BJ (cell line): ENCODE measurements around the gene MYBL2. TPM values are rescaled to one million over a fixed set of nuclear protein-coding genes. Genes with fewer than 3 reads are reported as not detected.

Source experiments
- CTCF ChIA-PET: fragments of 350-600 bp; formaldehyde crosslinking; extraction: SDS; loops from one replicate; lab custom pipeline; 2021; ENCODE audit warnings: antibody characterized with exemption, inconsistent platforms; lab: Yijun Ruan, JAX
- POLR2A ChIA-PET: fragments of 300-600 bp; sonication (Branson Sonifier 250); formaldehyde crosslinking; extraction: SDS; loops from one replicate; lab custom pipeline; 2021; ENCODE audit warnings: antibody characterized with exemption; lab: Charles Lee
- DNase-seq: peaks from one replicate; pipeline ENCODE4 v3.0.0-alpha.2; 2011; ENCODE audit warnings: low read depth
- H3K27me3 ChIP-seq: 2 replicates; pipeline ENCODE4 v1.6.0; 2011; ENCODE audit warnings: low read length; ENCODE audit not compliant: control insufficient read depth, insufficient read depth
- H3K36me3 ChIP-seq: 2 replicates; pipeline ENCODE4 v1.5.1; 2011; ENCODE audit warnings: low read length; ENCODE audit not compliant: control insufficient read depth, insufficient read depth
- H3K4me3 ChIP-seq: 2 replicates; pipeline ENCODE4 v1.5.1; 2011; ENCODE audit warnings: low read depth, mild to moderate bottlenecking, control low read depth, low read length
- polyA plus RNA-seq: library from polyadenylated mRNA; depleted of rRNA; stranded (reverse); fragments of >200 nt; gene quantifications from 2 replicates; pipeline ENCODE4 v1.2.3, GENCODE V29; 2011
- TF ChIP-seq, protein P1 (sequence below): IDR thresholded peaks from 2 replicates; pipeline ENCODE4 v1.5.1; 2011; ENCODE audit warnings: low read depth, mild to moderate bottlenecking, control low read depth, inconsistent platforms, low read length, moderate library complexity; ENCODE audit not compliant: insufficient read depth

The MYBL2 gene
- polyA plus RNA-seq, 1 experiment, result 9.8 TPM

DNA sequence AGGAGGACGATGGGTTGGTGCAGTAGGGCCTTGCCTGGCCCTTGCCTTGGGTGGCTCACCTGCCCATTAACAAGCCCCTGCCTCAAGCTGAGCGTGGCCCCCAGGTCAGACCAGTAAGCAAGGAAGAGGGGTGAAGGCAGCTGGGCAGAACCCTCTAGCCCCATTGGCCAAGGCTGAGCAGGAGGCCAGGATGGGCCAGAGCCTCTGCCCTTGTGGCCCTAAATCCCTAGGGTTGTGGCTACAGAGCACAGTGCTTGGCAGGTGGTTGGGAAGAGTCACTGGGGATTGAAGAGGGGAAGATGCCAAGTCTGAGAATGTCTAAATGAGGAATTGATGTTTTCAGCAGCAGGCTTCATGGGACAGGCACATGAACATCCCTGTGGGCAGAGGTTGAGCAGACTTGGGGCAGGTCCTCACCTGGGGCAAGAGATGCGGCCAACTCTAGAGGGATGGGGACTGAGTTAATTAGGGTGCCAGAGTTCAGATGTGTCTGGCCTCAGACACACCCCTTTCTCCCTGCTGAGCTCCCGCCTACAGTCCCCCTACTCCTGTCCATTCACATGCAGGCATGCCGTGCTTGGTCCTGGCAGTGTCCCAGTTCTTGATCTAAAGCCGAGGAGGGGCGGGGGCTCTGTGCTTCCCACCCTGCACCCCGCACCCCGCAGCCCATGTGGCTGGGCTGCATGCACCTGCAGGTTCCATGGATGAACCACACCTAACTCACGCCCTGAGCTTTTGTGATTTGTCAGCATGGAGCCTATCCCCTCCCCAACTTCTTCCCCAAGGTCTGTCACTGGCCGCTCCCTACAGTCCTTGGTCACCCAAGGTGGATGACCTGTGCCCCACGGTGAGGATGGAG, 50.1 kb downstream of the MYBL2 start:
- POLR2A ChIA-PET, result no interaction called here
- Histone ChIP-seq H3K36me3 (no peaks in the 10 kb centered on the region; the same call in none of the 2 replicates), H3K4me3 (no peak overlapping the region), H3K27me3 (no peaks in the 10 kb centered on the region)
- DNase-seq, result no peak
- TF ChIP-seq, protein P1, sequence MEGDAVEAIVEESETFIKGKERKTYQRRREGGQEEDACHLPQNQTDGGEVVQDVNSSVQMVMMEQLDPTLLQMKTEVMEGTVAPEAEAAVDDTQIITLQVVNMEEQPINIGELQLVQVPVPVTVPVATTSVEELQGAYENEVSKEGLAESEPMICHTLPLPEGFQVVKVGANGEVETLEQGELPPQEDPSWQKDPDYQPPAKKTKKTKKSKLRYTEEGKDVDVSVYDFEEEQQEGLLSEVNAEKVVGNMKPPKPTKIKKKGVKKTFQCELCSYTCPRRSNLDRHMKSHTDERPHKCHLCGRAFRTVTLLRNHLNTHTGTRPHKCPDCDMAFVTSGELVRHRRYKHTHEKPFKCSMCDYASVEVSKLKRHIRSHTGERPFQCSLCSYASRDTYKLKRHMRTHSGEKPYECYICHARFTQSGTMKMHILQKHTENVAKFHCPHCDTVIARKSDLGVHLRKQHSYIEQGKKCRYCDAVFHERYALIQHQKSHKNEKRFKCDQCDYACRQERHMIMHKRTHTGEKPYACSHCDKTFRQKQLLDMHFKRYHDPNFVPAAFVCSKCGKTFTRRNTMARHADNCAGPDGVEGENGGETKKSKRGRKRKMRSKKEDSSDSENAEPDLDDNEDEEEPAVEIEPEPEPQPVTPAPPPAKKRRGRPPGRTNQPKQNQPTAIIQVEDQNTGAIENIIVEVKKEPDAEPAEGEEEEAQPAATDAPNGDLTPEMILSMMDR, result no peak
- CTCF ChIA-PET, result interaction anchor here (0.6 kb wide), 1 partner anchor 498 kb away, joined by 3 read pairs; no protein-coding TSS in a partner anchor

DNA sequence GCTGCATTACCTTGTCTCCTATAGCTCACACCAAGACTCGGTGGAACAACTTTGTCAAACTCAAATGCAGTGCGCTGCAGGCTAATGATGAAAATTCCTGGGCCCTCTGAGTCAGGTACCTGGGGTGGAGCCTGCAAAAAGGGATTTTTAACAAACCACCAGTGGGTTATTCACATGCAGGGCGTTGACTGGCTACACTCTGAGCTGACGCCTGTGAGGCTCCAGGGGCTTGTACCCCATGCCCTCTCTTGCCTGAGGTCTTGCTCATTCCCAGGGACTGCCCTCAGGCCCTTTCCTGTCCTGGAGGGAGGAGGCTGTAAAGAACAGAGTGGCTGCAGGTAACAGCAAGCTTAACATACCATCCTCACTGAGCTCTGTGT, 50.7 kb downstream of the MYBL2 start:
- no peak for DNase-seq
- Histone ChIP-seq H3K4me3 (no peak overlapping the region), H3K27me3 (no peaks in the 10 kb centered on the region), H3K36me3 (no peaks in the 10 kb centered on the region; the same call in none of the 2 replicates)
- ChIA-PET CTCF (interaction anchor here (0.6 kb wide), 1 partner anchor 497 kb away, joined by 3 read pairs; no protein-coding TSS in a partner anchor), POLR2A (no interaction called here)
- TF ChIP-seq, protein P1, result no peak

DNA sequence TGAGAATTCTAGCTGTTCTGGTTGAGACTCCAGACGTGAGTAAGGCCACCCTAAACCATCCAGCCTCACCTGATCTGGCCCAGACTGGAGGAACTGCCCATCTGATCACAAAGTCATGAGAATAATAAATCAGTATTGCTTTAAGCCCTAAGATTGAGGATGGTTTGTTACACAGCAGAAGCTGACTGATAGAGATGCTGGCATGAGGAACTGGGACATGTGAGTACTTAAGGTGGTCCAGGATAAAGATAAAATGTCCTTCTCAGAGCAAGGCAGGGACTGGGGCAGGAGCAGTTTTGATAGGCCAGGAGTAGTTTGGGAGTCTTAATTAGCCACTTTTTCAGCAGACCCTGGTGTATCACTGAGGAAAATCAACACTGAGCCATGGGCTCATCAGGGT, 53.1 kb downstream of the MYBL2 start:
- POLR2A ChIA-PET, result no interaction called here
- Histone ChIP-seq H3K36me3 (no peaks in the 10 kb centered on the region), H3K4me3 (no peak overlapping the region), H3K27me3 (no peaks in the 10 kb centered on the region)
- no peak for DNase-seq
- TF ChIP-seq, protein P1, result no peak
- CTCF ChIA-PET, result no interaction called here

DNA sequence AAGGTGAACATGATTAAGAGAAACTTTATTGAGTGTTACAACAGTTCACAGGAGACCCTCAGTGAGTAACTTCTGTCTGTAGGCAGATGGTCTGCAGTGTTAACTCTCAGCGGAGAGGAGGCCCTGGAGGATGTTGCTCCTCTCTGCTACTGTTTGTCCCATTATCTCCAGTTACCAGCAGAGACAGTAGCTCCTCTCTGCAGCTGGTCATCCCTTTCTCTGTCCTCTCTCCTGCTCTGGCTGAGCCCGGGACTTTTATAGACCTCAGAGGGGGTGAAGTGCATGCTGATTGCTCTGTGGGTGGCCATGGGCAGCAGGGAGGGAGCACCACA, 54.1 kb downstream of the MYBL2 start:
- no peak overlapping the region for H3K4me3 ChIP-seq
- TF ChIP-seq, protein P1, result no peak
- ChIA-PET POLR2A (no interaction called here), CTCF (no interaction called here)
- H3K27me3 ChIP-seq, result no peaks in the 10 kb centered on the region
- no peak for DNase-seq
- no peaks in the 10 kb centered on the region for H3K36me3 ChIP-seq

DNA sequence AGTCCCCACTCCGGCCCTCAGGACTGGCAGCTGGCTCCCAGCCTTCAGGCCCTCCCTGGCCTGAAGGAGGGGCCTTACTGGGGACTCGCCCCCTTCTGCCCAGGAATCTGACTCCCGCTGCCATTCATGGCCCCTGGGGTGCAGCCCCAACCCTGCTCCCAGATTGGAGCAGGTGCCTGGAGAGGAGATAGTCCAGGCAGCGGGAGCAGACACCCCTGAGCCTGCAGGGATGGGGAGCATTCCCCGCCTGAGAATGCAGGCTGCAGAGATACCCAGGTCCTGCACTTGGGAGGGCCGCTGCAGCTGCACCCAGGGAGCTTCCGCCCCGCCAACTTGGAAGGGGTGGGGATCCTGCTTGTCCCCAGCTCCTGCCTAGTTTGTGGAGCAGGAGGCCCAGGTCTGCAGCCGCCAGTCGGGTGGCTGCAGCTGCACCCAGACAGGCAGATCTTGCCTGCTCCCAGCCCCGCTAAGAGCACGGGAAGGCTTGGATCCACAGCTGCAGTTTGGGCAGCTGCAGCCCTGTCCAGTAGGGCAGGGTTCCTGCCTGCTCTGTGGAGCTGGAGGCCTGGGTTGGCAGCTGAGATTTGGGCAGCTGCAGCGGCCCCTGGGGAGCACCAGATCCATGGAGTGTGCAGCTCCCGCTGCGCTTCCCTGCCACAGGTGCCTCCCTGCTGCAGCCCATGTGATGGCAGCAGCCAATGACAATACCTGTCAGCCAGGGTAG, 54.7 kb downstream of the MYBL2 start:
- CTCF ChIA-PET, result interaction anchor here (0.5 kb wide), 1 partner anchor 16 kb away, joined by 3 read pairs; no protein-coding TSS in a partner anchor

More for the DNA sequence above, 54.7 kb downstream of the MYBL2 start:
- POLR2A ChIA-PET, result no interaction called here
- DNase-seq, result no peak
- Histone ChIP-seq H3K4me3 (no peak overlapping the region), H3K36me3 (no peaks in the 10 kb centered on the region), H3K27me3 (no peaks in the 10 kb centered on the region)
- TF ChIP-seq, protein P1, result no peak
